Measurements from ENCODE around the gene NUP155.
"Not testable (repeated sequence)": the region's sequence is repeated elsewhere in the genome, so short reads cannot be mapped to it uniquely, and the experiment has no call there.

NUP155 gene

DNA sequence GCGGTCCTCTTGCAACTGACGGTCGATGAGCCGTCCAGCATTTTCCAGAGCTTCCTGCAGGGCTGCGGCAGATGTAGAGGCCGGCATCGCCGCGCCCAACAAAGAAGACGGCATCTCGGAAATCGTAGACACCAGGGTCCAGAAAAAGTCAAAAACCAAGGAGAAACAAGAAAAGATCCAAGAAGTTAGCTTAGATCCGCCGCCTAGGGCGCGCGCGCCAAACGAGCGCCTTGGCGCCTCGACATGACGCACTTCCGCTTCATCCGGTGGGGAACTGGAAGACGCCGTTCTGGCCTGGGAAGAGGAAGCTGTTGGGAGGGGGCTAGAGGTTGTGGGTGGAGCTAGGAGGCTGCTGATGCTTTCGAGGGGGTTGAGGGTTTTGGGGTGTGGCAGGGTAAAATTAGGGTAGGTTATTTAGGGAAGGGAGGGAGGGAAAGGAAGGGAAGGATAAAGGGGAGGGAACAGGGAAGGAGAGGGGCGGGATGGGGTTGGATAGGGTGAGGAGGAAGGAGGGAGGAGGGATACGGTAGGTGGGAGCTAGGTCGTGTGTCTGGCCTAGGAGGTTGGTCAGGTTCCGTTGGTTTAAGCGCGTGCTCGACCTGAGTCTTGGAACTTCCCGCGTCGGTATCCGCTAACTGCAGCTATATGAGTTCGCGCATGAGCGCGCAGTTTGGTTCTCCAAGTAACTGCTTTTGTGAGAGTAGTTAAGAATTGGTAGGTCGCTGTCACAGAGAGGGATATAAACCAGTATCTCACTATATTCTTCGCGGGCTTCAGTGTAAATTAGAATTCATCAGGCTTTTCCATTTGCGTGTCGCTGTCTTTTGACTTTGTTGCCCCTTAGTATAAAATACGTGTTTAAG, at the start of gene NUP155:
Gene NUP155, minus strand, starts transcription at position 243 of the 863 bp plus-strand sequence. Its CDS starts 129 bp downstream, at position 114.
- DNase-seq (ENCODE audit: low read depth, low spot score): peak; percentile 90

DNA sequence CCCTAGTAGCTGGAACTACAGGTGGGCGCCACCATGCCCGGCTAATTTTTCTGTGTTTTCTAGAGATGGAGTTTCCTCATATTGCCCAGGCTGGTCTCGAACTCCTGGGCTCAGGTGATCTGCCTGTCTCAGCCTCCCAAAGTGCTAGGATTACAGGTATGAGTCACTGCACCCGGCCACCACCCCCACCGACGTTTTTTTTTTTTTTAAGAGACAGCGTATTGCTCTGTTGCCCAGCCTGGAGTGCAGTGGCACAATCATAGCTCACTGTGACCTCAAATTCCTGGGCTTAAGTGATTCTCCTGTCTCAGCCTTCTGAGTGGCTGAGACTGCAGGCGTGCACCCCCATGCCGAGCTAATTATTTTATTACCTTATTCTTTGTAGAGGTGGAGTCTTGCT, 46.4 kb upstream of the NUP155 start:
- no peak for DNase-seq (ENCODE audit: low read depth, low spot score)

DNA sequence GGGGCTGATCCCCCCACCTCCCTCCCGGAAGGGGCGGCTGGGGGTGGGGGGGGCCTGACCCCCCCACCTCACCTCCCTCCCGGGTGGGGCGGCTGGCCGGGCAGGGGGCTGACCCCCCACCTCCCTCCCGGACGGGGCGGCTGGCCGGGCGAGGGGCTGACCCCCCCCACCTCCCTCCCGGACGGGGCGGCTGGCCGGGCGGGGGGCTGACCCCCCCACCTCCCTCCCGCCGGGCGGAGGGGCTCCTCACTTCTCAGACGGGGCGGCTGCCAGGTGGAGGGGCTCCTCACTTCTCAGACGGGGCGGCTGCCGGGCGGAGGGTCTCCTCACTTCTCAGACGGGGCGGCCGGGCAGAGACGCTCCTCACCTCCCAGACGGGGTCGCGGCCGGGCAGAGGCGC, 44.5 kb upstream of the NUP155 start:
- DNase-seq (ENCODE audit: low read depth, low spot score): not testable (repeated sequence)

DNA sequence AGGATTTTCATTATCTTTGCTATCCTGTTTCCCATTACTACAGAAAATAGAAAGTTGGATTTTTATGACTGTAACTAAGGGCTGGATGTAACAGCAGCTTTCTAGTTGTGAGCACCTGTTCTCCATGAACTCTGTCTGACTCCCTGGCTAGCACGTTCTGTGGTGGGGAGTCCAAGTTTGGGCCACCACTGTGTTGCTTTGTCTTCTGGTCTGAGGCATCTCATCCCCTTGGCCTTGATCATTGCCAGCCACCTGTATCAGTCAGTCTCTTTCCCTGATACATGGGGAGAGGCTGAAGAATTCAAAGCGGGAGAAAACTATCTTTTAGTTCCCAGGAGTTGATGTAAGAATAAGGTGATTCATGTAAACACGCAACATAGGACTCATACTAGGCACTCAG, 41.6 kb upstream of the NUP155 start:
- DNase-seq (ENCODE audit: low read depth, low spot score): no peak

DNA sequence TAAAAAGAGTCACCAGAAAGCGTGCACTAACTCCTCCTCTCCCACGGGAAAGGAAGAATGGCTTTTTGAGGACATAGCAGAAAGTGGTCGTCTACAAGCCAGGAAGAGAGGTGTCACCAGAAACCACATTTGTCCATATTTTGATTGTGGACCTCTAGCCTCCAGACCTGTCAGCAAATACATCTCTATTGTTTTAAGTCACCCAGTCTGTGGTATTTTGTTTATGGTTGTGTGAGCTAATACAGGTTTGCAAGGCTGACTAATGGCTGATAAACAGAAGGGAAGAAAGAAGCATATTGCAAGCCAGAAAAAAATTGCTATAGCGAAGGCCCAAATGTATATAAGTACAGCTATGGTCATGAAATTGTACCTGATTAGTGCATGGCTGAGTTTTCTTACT, 29.6 kb upstream of the NUP155 start:
- DNase-seq (ENCODE audit: low read depth, low spot score): no peak

DNA sequence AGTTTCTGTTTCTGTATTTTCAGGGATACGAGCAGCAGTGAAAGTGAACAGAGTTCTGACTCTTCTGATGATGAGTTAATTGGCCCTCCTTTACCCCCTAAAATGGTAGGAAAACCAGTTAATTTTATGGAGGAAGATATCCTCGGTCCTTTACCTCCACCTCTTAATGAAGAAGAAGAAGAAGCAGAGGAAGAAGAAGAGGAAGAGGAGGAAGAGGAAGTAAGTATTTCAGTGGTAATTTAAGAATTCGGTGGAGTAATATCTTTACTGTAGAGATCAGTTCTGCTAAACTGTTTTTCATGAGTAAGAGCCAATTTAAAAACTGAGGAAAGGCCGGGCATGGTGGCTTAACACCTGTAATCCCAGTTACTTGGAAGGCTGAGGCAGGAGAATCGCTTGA, 25.4 kb upstream of the NUP155 start:
- no peak for DNase-seq (ENCODE audit: low read depth, low spot score)

DNA sequence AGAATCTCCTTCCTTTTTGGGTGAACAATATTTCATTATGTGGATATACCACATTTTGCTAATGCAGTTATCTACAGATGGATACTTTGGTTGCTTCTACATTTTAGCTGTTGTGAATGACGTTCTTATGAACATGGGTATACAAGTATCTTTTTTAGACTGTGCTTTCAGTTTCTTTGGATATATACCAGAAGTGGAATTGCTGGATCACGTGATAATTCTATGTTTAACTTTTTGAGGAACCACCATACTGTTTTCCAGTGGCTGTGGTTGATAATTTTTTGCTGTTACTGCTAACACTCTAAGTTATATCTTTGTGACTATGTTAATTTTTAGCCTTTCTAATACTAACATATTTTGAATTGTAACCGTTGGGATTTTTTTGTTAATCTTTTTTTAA, 20.7 kb upstream of the NUP155 start:
- no peak for DNase-seq (ENCODE audit: low read depth, low spot score)

DNA sequence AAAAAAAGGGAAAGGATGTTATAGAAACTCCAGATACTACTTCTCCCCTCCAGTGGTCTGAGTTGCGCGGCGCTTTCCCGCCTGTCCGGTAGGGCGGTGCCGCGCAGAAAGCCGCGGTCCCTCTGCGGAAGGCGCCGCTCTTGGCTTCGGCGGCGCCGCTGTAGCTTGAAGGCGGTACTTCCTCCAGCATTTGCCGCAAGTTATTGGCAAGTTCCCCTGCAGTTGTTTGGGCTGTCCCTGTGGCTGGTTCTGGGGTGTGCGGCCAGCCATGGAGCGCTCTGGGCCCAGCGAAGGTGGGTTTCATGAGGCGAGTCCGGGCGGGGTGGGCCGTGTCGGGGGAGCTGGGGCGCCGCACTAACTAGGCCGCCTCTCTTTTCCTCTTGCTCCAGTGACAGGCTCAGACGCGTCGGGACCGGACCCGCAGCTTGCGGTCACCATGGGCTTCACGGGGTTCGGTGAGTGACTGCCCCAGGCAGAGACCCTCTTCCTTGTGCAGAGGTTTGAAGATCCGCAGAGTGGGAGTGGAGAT, 8.3 kb upstream of the NUP155 start, which contains the start of gene WDR70:
Gene WDR70, plus strand, starts transcription at position 219 of the 529 bp plus-strand sequence. Its CDS starts 50 bp downstream, at position 269.
- DNase-seq (ENCODE audit: low read depth, low spot score): peak; percentile 72

DNA sequence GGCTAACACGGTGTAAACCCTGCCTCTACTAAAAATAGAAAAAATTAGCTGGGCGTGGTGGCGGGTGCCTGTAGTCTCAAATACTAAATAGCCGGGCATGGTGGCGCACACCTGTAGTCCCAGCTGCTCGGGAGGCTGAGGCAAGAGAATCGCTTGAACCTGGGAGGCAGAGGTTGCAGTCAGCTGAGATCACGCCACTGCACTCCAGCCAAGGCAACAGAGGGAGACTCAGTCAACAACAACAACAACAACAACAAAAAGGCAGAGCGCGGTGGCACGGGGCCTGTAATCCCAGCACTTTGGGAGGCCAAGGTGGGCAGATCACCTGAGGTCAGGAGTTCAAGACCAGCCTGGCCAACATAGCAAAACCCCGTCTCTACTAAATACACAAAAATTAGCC, 7.2 kb upstream of the NUP155 start:
- DNase-seq (ENCODE audit: low read depth, low spot score): not testable (repeated sequence)

DNA sequence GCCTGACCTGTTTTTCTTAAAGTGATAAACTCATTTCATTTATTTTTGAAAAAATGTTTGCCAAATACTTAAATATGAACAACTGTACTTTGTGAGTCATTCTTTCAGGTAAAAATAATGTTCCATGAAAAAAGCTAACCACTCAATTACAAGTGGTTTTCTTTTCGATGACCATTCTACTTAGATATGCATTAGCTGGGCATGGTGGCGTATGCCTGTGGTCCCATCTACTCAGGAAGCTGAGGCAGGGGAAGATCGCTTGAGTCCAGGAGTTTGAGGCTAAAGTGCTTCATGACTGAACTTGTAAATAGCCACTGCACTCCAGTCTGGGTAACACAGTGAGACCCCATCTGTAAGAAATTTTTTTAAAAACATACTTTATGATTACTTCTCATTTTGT, 4.2 kb upstream of the NUP155 start:
- no peak for DNase-seq (ENCODE audit: low read depth, low spot score)

DNA sequence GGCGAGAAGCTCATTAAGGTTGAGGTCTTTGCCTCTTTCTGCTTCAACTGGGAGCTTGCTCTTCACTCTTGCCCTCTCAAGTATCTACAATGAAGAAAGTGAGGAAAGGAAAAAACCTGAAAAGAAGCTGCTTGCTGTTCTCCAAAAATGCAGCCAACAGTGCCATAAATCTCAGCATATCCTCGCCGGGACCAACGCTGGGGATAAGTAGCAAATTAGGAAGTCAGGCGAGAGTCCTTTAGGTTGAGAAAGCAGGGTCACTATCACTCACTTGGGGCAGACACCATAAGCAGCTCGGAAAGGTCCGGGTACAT, 399 bp downstream of the NUP155 start:
- no peak for DNase-seq (ENCODE audit: low read depth, low spot score)

DNA sequence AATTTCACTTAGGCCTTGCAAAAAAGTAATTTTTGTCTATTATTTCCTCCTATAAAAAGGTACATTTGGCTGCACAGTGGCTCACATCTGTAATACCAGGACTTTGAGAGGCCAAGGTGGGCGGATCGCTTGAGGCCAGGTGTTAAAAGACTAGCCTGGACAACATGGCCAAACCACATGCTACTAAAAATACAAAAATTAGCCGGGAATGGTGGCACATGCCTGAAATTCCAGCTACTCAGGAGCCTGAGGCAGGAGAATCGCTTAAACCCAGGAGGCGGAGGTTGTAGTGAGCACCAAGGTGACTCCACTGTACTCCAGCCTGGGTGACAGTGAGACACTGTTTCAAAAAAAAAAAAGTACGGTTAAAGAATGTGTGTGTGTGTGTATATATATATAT, 15.7 kb downstream of the NUP155 start:
- DNase-seq (ENCODE audit: low read depth, low spot score): no peak

DNA sequence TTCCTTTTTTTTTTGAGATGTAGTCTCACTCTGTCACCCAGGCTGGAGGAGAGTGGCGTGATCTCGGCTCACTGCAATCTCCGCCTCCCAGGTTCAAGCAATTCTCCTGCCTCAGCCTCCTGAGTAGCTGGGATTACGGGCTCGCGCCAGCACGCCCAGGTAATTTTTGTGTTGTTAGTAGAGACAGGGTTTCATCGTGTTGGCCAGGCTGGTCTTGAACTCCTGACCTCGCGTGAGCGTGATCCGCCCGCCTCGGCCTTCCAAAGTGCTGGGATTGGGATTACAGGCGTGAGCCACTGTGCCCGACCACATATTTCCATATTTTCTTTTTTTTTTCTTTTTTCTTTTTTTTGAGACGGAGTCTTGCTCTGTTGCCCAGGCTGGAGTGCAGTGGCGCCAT, 28.2 kb downstream of the NUP155 start:
- DNase-seq (ENCODE audit: low read depth, low spot score): not testable (repeated sequence)

DNA sequence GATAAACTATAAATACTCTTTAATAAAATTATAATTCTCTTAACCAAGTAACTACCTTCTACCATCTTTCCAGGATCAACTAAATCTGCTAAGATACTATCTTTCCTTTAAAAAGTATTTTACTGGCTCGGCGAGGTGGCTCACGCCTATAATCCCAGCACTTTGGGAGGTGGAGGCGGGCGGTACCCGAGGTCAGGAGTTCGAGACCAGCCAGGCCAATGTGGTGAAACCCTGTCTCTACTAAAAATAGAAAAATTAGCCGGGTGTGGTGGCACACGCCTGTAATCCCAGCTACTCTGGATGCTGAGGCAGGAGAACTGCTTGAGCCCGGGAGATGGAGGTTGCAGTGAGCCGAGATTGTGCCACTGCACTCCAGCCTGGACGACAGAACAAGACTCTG, 36.2 kb downstream of the NUP155 start:
- not testable (repeated sequence) for DNase-seq (ENCODE audit: low read depth, low spot score)

DNA sequence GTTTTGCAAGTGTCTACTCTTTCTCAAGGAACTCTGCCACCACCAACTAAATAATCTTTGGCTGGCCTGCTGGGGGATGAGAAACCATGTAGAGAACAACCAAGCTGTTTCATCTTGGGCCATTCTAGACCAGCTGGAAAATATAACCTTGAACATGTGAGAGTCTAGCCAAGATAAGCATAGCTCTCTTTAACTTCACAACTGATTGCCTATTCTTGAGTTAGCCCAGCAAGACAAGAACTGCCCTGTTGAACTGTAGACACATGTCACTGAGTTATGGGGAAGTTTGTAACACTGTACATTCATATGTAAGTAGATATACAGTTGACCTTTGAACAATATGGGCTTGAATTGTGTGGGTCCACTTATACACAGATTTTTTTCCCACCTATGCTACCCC, 44.4 kb downstream of the NUP155 start:
- DNase-seq (ENCODE audit: low read depth, low spot score): no peak

DNA sequence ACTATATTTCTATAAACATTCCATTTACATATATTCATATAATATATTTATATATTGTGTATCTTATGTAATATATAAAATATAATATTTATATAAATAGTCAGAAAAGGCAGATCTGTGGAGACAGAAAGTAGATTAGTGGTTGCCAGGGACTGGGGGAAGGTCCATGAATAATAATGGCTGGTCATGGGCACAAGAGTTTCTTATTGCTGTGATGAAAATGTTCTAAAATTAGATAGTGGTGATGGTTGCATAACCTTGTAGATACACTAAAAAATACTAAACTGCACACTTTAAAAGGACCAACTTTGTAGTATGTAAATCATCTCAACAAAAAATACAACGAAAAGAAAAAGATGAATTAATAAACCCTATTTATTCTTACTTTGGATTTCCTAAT, 47.3 kb downstream of the NUP155 start:
- no peak for DNase-seq (ENCODE audit: low read depth, low spot score)

DNA sequence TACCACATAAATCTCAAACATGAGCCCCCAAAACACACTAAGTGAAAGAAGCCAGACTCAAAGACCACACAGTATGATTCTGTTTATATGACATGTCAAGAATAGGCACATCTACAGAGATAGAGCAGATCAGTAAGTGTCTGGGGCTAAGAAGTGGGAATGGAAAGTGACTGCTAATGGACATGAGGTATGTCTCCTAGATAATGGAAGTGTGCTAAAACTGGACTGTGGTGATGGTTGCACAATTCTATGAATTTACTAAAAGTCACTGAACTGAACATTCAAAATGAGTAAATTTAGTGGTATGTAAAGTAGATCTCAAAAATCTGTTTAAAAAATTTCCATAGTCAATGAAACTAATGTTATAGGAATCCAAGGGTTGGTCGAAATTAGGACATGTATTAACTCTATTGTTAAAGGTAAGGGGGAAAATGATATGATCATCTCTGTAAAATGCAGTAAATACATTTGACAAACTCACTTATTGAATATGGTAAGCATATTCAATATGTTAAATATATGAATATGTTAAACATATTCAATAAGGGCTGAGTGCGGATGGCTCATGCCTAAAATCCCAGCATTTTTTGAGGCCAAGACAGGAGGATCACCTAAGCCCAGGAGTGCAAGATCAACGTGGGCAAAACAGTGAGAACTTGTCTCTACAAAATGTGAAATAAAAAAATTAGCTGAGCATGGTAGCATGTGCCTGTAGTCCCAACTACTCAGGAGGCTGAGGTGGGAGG, 51.7 kb downstream of the NUP155 start:
- DNase-seq (ENCODE audit: low read depth, low spot score): no peak

DNA sequence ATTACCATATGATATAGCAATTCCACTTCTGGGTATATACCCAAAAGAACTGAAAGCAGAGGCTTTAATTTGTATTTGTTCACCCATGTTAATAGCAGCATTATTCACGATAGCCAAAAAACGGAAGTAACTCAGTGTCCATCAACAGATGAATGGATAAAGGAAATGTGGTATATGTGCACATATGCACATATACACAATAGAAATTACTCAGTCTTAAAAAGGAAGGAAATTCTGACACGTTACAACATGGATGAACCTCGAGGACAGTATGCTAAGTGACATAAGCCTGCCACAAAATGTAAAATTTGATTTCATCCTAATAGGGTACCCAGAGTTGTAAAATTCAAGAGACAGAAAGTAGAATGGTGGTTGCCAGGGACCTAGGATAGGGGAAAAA, 54.9 kb downstream of the NUP155 start:
- no peak for DNase-seq (ENCODE audit: low read depth, low spot score)

DNA sequence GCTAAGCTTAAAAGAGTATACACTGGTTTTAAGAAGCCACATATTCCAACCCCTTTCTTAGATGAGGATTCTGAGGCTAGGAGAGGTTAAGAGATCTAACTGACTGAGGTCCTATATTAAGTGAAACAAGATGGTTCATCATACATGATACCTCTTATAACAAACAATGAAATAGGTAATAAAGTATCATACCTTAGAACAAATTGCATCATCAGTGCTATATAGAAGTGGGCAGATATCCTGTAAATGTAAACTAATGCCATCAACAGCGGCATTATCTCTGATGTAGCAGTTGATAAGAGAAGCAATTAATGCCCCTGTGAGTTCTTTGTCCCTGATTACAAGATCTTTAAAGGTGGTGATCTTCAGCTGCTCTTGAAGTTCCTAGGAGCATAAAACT, 60.5 kb downstream of the NUP155 start:
- DNase-seq (ENCODE audit: low read depth, low spot score): no peak

DNA sequence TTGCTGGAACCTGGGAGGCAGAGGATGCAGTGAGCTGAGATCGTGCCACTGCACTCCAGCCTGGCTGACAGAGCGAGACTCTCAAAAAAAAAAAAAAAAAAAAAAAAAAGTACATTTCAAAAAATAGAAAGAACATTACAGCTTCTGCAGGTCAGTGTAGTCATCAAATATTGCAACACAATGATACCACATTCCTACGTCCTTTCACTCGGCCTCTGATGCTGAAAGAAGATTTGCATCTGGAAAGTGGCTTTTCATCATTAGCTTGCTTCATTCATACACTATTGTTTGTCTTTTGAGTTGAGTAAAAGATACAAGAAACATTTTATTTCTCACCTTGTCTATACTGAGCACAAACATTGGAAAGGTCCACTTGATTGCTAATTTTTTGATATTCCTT, 62.1 kb downstream of the NUP155 start:
- DNase-seq (ENCODE audit: low read depth, low spot score): no peak

DNA sequence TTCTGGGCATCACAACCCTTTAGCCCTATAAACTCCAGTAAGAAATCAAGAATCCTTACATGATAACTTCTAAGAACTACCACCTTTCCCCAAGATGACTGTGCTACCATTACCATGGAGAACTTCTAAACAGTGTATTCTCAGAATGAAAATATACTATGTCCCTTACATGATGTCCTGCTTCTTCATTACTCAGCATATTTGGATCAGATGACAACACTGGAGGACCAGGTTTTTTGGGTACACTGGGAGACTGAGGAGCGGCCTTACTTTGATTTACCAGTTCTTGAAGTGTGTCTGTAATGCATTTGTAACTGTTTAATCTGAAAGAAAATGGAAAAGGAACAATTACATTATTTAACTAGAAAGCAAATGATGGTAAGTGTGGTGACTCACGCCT, 66.0 kb downstream of the NUP155 start:
- DNase-seq (ENCODE audit: low read depth, low spot score): no peak

DNA sequence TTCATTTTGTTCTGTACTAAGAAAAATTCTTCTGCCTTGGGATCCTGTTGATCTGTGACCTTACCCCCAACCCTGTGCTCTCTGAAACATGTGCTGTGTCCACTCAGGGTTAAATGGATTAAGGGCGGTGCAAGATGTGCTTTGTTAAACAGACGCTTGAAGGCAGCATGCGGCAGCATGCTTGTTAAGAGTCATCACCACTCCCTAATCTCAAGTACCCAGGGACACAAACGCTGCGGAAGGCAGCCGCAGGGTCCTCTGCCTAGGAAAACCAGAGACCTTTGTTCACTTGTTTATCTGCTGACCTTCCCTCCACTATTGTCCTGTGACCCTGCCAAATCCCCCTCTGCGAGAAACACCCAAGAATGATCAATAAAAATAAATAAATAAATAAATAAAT, 74.6 kb downstream of the NUP155 start:
- DNase-seq (ENCODE audit: low read depth, low spot score): not testable (repeated sequence)

Data from brain pericyte (primary cell).